GM12878 (cell line): ENCODE data around the gene CALCA. TPM values are rescaled to one million over a fixed set of nuclear protein-coding genes. Genes with fewer than 3 reads are reported as not detected.

Source experiments
- ATAC-seq: fragments of 200-7000 bp; cut with Tn5 transposase; 3 replicates; pipeline ENCODE4 v1.9.1; 2020; ENCODE audit warnings: mild to moderate bottlenecking, moderate library complexity
- BruUV-seq: library from RNA; stranded (reverse); fragments of 400-500 nt; replicated peaks from 2 replicates; lab custom pipeline; 2021; lab: Mats Ljungman, UMichigan
- CTCF ChIA-PET: fragments of 300-600 bp; sonication (Branson Sonifier 250); formaldehyde crosslinking; extraction: SDS; loops from one replicate; lab custom pipeline; 2021; ENCODE audit warnings: inconsistent platforms; lab: Yijun Ruan, JAX
- POLR2A ChIA-PET: fragments of 350-600 bp; formaldehyde crosslinking; extraction: SDS; loops from one replicate; lab custom pipeline; 2021; ENCODE audit warnings: inconsistent platforms; lab: Charles Lee
- RAD21 ChIA-PET: fragments of 300-600 bp; sonication (Branson Sonifier 250); formaldehyde crosslinking; loops from one replicate; lab custom pipeline; 2023; ENCODE audit warnings: antibody characterized with exemption; ENCODE audit not compliant: unreplicated experiment; lab: Charles Lee
- SMC1A ChIA-PET: fragments of 300-600 bp; sonication (Branson Sonifier 250); formaldehyde crosslinking; loops from one replicate; lab custom pipeline; 2023; ENCODE audit not compliant: unreplicated experiment, uncharacterized antibody; lab: Charles Lee
- DNase-seq: peaks from one replicate; pipeline ENCODE4 v3.0.0-alpha.2; 2011; ENCODE audit warnings: low read depth, low spot score
- FAIRE-seq: peaks from 3 replicates; lab custom pipeline; 2011; peaks lifted over from hg19 to GRCh38; lab: Jason Lieb, UNC
- H2AFZ ChIP-seq: 2 replicates; pipeline ENCODE4 v1.6.0; 2011; ENCODE audit warnings: low read depth, low read length, control low read depth; ENCODE audit not compliant: control insufficient read depth
- H3K27ac ChIP-seq: 2 replicates; pipeline ENCODE4 v1.5.1; 2011; ENCODE audit warnings: control low read depth; ENCODE audit not compliant: control insufficient read depth, insufficient read depth
- H3K27me3 ChIP-seq, 2 experiments: replicated peaks in 1 of 2; 2 replicates each; pipeline versions ENCODE4 v1.6.0 to v1.6.1; 2011; ENCODE audit warnings: low read length in 1 of 2; ENCODE audit not compliant: control insufficient read depth in 2 of 2, insufficient read depth in 2 of 2
- H3K36me3 ChIP-seq, 2 experiments: 2 replicates each; pipeline ENCODE4 v1.5.1; 2011; ENCODE audit warnings: low read length in 1 of 2; ENCODE audit not compliant: control insufficient read depth in 2 of 2, insufficient read depth in 2 of 2
- H3K4me1 ChIP-seq: 2 replicates; pipeline ENCODE4 v1.6.1; 2011; ENCODE audit warnings: mild to moderate bottlenecking, low read length, moderate library complexity, mixed read lengths; ENCODE audit not compliant: control insufficient read depth, insufficient read depth
- H3K4me2 ChIP-seq: 2 replicates; pipeline ENCODE4 v1.6.0; 2011; ENCODE audit warnings: control low read depth; ENCODE audit not compliant: control insufficient read depth, insufficient read depth
- H3K4me3 ChIP-seq: fragments of 200-600 bp; sonication (generic); 2 replicates; pipeline ENCODE4 v1.5.1; 2016
- H3K79me2 ChIP-seq: 2 replicates; pipeline ENCODE4 v1.6.0; 2011; ENCODE audit warnings: low read length; ENCODE audit not compliant: control insufficient read depth, insufficient read depth
- H3K9ac ChIP-seq: 2 replicates; pipeline ENCODE4 v1.8.0; 2011; ENCODE audit warnings: low read length, control low read depth, mixed read lengths; ENCODE audit not compliant: control insufficient read depth, insufficient read depth
- H3K9me3 ChIP-seq: replicated peaks from 3 replicates; pipeline ENCODE4 v1.5.1; 2011; ENCODE audit warnings: mild to moderate bottlenecking, low read length; ENCODE audit not compliant: control insufficient read depth, insufficient read depth
- H4K20me1 ChIP-seq: 2 replicates; pipeline ENCODE4 v1.6.0; 2011; ENCODE audit not compliant: control insufficient read depth, insufficient read depth
- EP300 ChIP-seq, 2 experiments: fragments of 150-350 bp in 1 of 2; IDR thresholded peaks; 2 replicates each; pipeline ENCODE4 v1.6.1; 2011 to 2012; ENCODE audit warnings: low read depth in 2 of 2, low read length in 2 of 2, borderline replicate concordance in 1 of 2, improper control_type of control experiment in 1 of 2, inconsistent platforms in 1 of 2; ENCODE audit not compliant: control insufficient read depth in 1 of 2
- GABPA ChIP-seq: IDR thresholded peaks from 2 replicates; pipeline ENCODE4 v1.6.1; 2014; ENCODE audit warnings: antibody characterized with exemption, low read depth, mild to moderate bottlenecking, inconsistent platforms
- MTA3 ChIP-seq: IDR thresholded peaks from 2 replicates; pipeline ENCODE4 v1.6.1; 2012; ENCODE audit warnings: low read length, inconsistent platforms, borderline replicate concordance
- NFXL1 ChIP-seq: fragments of 450-650 bp; IDR thresholded peaks from 2 replicates; pipeline ENCODE4 v1.6.1; 2017; ENCODE audit warnings: antibody characterized with exemption, mild to moderate bottlenecking, borderline replicate concordance
- NR2C1 ChIP-seq: fragments of 450-650 bp; IDR thresholded peaks from 2 replicates; pipeline ENCODE4 v1.6.1; 2017; ENCODE audit warnings: antibody characterized with exemption, mild to moderate bottlenecking, moderate library complexity
- RBBP5 ChIP-seq: fragments of 200-600 bp; sonication (generic); conservative IDR thresholded peaks from 2 replicates; pipeline ENCODE4 v1.6.1; 2016
- SIX5 ChIP-seq: IDR thresholded peaks from 2 replicates; pipeline ENCODE4 v1.6.1; 2011; ENCODE audit warnings: mild to moderate bottlenecking, low read depth, low read length, moderate library complexity; ENCODE audit not compliant: severe bottlenecking
- YBX1 ChIP-seq: fragments of 450-650 bp; IDR thresholded peaks from 2 replicates; pipeline ENCODE4 v1.6.1; 2016; ENCODE audit warnings: antibody characterized with exemption
- WGBS: methylation state at CpG from one replicate; pipeline ENCODE4 v1.1.6; 2016; ENCODE audit warnings: low lambda C conversion rate; ENCODE audit not compliant: insufficient replicate concordance, insufficient coverage; ENCODE audit errors: missing lambda C conversion rate; 5-methylcytosine and 5-hydroxymethylcytosine counted together
- in situ Hi-C: fragments of 300-500 bp; cut with MboI; formaldehyde crosslinking; loops from 9 replicates; pipeline ENCODE4 v1.14.3; 2018; ENCODE audit warnings: mixed read lengths
- intact Hi-C: fragments of 100-400 bp; cut with micrococcal nuclease; formaldehyde crosslinking; loops from one replicate; pipeline ENCODE4 v1.14.2; 2022; ENCODE audit not compliant: unreplicated experiment
- polyA plus RNA-seq, 11 experiments: library from polyadenylated mRNA; depleted of rRNA in 4 of 11; unstranded in 6 of 11; stranded (reverse) in 5 of 11; fragments of >200 nt; fragmentation: Nextera tagmentation in 4 of 11; fragmentation: Illumina TruSeq in 1 of 11; extraction: Ambion mirVana in 4 of 11; extraction: Trizol in 1 of 11; gene quantifications; 1 replicate in 1 of 11; 2 replicates in 10 of 11; pipeline versions ENCODE4 v1.2.1 to v1.2.3, GENCODE V29; 2011 to 2016; ENCODE audit warnings: inconsistent platforms in 2 of 11, missing spikeins in 2 of 11, low read depth in 1 of 11
- total RNA-seq, 4 experiments: library from RNA; depleted of rRNA in 3 of 4; stranded (reverse); fragments of >200 nt in 3 of 4; fragmentation: Illumina TruSeq in 1 of 4; extraction: Trizol in 1 of 4; gene quantifications; 2 replicates each; pipeline versions ENCODE4 v1.2.1 to v1.2.3, GENCODE V29; 2013 to 2021
- TF ChIP-seq, protein P1 (sequence below): IDR thresholded peaks from 2 replicates; pipeline ENCODE4 v1.6.1; 2012; ENCODE audit warnings: low read depth, low read length, improper control_type of control experiment
- TF ChIP-seq, protein P2 (sequence below): fragments of 450-650 bp; IDR thresholded peaks from 2 replicates; pipeline ENCODE4 v1.6.1; 2017; ENCODE audit warnings: borderline replicate concordance
- TF ChIP-seq, protein P3 (sequence below), 3 experiments: IDR thresholded peaks in 2 of 3; conservative IDR thresholded peaks in 1 of 3; 2 replicates each; pipeline ENCODE4 v1.5.1; 2011; ENCODE audit warnings: low read depth in 3 of 3, low read length in 3 of 3, mild to moderate bottlenecking in 3 of 3, control low read depth in 2 of 3, moderate library complexity in 2 of 3, inconsistent platforms in 1 of 3, mixed read lengths in 1 of 3; ENCODE audit not compliant: control insufficient read depth in 2 of 3, insufficient read depth in 1 of 3; ENCODE audit errors: extremely low read depth in 1 of 3
- TF ChIP-seq, protein P4 (sequence below): IDR thresholded peaks from 2 replicates; pipeline ENCODE4 v1.6.1; 2011; ENCODE audit warnings: borderline replicate concordance, low read depth, mild to moderate bottlenecking, moderate library complexity, mixed read lengths, low read length; ENCODE audit not compliant: insufficient read depth; ENCODE audit errors: extremely low read length
- TF ChIP-seq, protein P5 (sequence below): fragments of 450-650 bp; IDR thresholded peaks from 2 replicates; pipeline ENCODE4 v1.6.1; 2017; ENCODE audit warnings: mild to moderate bottlenecking, low read depth, inconsistent platforms; ENCODE audit not compliant: poor library complexity, severe bottlenecking

CALCA gene
- total and polyA plus RNA-seq, 10 of the 15 experiments (the other 5 are each of a cell fraction or from before 2014, with no cell fraction given) = not detected

DNA sequence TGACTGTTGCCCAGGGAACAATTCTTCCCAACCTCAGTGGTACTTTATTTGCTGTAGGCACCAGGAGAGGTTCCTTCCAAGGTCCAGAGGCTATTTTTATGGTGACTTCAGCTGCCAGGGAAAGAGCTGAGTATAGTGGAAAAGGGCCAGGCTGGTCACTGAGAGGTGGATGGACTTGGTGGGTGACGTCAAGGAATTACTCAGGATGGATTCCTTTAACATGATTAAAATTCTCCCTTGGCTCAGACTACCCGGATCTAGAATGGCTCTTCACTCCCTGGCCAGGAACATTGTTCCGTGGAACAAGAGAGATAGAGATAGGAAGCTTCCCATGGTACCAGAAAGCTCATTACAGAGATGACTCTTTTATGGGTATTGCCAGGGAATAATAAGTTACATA, 8.7 kb upstream of the CALCA start:
- Histone ChIP-seq H2AFZ (no peak overlapping the region), H3K36me3 (no peaks in the 10 kb centered on the region), H4K20me1 (no peaks in the 10 kb centered on the region), H3K4me3 (no peak overlapping the region), H3K27me3 (peaks cover 0 to 1% of the 10 kb centered on the region in 2 experiments; a peak in 2 of 4 replicates), H3K79me2 (no peaks in the 10 kb centered on the region), H3K4me2 (no peak overlapping the region), H3K4me1 (no peaks in the 10 kb centered on the region), H3K27ac (no peak overlapping the region), H3K9ac (no peak overlapping the region), H3K9me3 (no peaks in the 10 kb centered on the region)
- WGBS = 25% methylated on average over 3 of the region's 3 CpGs
- ChIA-PET RAD21 (no interaction called here), SMC1A (no interaction called here), POLR2A (no interaction called here), CTCF (interaction anchor here (0.7 kb wide), 1 partner anchor 26 kb away, joined by 3 read pairs; no protein-coding TSS in a partner anchor)
- TF ChIP-seq MTA3 (no peak), NFXL1 (no peak), RBBP5 (no peak), YBX1 (no peak), GABPA (no peak), SIX5 (no peak), EP300 (IDR thresholded peaks at IDR 0.05; ENCODE audit: borderline replicate concordance in 1 of 2, control insufficient read depth in 1 of 2, low read depth in 2 of 2, low read length in 2 of 2) (no peak), NR2C1 (no peak)
- TF ChIP-seq, protein P1, sequence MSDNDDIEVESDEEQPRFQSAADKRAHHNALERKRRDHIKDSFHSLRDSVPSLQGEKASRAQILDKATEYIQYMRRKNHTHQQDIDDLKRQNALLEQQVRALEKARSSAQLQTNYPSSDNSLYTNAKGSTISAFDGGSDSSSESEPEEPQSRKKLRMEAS = no peak
- TF ChIP-seq, protein P2, sequence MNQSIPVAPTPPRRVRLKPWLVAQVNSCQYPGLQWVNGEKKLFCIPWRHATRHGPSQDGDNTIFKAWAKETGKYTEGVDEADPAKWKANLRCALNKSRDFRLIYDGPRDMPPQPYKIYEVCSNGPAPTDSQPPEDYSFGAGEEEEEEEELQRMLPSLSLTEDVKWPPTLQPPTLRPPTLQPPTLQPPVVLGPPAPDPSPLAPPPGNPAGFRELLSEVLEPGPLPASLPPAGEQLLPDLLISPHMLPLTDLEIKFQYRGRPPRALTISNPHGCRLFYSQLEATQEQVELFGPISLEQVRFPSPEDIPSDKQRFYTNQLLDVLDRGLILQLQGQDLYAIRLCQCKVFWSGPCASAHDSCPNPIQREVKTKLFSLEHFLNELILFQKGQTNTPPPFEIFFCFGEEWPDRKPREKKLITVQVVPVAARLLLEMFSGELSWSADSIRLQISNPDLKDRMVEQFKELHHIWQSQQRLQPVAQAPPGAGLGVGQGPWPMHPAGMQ = no peak
- TF ChIP-seq, protein P3, sequence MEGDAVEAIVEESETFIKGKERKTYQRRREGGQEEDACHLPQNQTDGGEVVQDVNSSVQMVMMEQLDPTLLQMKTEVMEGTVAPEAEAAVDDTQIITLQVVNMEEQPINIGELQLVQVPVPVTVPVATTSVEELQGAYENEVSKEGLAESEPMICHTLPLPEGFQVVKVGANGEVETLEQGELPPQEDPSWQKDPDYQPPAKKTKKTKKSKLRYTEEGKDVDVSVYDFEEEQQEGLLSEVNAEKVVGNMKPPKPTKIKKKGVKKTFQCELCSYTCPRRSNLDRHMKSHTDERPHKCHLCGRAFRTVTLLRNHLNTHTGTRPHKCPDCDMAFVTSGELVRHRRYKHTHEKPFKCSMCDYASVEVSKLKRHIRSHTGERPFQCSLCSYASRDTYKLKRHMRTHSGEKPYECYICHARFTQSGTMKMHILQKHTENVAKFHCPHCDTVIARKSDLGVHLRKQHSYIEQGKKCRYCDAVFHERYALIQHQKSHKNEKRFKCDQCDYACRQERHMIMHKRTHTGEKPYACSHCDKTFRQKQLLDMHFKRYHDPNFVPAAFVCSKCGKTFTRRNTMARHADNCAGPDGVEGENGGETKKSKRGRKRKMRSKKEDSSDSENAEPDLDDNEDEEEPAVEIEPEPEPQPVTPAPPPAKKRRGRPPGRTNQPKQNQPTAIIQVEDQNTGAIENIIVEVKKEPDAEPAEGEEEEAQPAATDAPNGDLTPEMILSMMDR (IDR thresholded peaks at IDR 0.05 in 2 of 3, conservative IDR thresholded peaks at IDR 0.05 in 1 of 3; ENCODE audit: control insufficient read depth in 2 of 3, extremely low read depth in 1 of 3, insufficient read depth in 1 of 3, low read depth in 3 of 3, low read length in 3 of 3) = no peak
- TF ChIP-seq, protein P4, sequence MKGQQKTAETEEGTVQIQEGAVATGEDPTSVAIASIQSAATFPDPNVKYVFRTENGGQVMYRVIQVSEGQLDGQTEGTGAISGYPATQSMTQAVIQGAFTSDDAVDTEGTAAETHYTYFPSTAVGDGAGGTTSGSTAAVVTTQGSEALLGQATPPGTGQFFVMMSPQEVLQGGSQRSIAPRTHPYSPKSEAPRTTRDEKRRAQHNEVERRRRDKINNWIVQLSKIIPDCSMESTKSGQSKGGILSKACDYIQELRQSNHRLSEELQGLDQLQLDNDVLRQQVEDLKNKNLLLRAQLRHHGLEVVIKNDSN = no peak
- TF ChIP-seq, protein P5, sequence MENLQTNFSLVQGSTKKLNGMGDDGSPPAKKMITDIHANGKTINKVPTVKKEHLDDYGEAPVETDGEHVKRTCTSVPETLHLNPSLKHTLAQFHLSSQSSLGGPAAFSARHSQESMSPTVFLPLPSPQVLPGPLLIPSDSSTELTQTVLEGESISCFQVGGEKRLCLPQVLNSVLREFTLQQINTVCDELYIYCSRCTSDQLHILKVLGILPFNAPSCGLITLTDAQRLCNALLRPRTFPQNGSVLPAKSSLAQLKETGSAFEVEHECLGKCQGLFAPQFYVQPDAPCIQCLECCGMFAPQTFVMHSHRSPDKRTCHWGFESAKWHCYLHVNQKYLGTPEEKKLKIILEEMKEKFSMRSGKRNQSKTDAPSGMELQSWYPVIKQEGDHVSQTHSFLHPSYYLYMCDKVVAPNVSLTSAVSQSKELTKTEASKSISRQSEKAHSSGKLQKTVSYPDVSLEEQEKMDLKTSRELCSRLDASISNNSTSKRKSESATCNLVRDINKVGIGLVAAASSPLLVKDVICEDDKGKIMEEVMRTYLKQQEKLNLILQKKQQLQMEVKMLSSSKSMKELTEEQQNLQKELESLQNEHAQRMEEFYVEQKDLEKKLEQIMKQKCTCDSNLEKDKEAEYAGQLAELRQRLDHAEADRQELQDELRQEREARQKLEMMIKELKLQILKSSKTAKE = no peak
- intact Hi-C loops = no loop called here
- no peak for ATAC-seq
- FAIRE-seq = no peak
- in situ Hi-C loops = no loop called here
- DNase-seq = no peak
- BruUV-seq = no TSS peak
